Right lobe of liver (tissue), 6 donors: ENCODE data around the gene SLC10A7. TPM values are rescaled to one million over a fixed set of nuclear protein-coding genes. Genes with fewer than 3 reads are reported as not detected.

Source experiments
- ATAC-seq, 4 donors: fragments of 200-7000 bp; cut with Tn5 transposase; one replicate each; pipeline ENCODE4 v1.9.1; 2020; ENCODE audit warnings: mild to moderate bottlenecking in 4 of 4, moderate library complexity in 4 of 4
- DNase-seq, 3 donors: peaks; one replicate each; pipeline ENCODE4 v3.0.0-alpha.2; 2020
- H3K27ac ChIP-seq, 3 donors: fragments of 200-600 bp; one replicate each; pipeline ENCODE4 v1.8.0; 2022
- H3K27me3 ChIP-seq, 2 donors: fragments of 200-600 bp; one replicate each; pipeline ENCODE4 v1.8.0; 2022
- H3K36me3 ChIP-seq, 4 donors: fragments of 200-600 bp; sonication (generic) in 1 of 4; one replicate each; pipeline versions ENCODE4 v1.5.1 to v1.8.0; 2017 to 2022; ENCODE audit warnings: control low read depth in 1 of 4
- H3K4me1 ChIP-seq, 4 donors: fragments of 200-600 bp; sonication (generic) in 1 of 4; one replicate each; pipeline versions ENCODE4 v1.5.1 to v1.8.0; 2017 to 2022; ENCODE audit warnings: control low read depth in 1 of 4
- H3K4me3 ChIP-seq, 3 donors: fragments of 200-600 bp; one replicate each; pipeline ENCODE4 v1.8.0; 2022
- H3K9me3 ChIP-seq, 4 donors: fragments of 200-600 bp; sonication (generic) in 1 of 4; one replicate each; pipeline versions ENCODE4 v1.5.1 to v1.8.0; 2017 to 2022; ENCODE audit warnings: control low read depth in 1 of 4
- POLR2A ChIP-seq: fragments of 450-650 bp; IDR thresholded peaks from one replicate; pipeline ENCODE4 v1.6.1; 2017; ENCODE audit warnings: antibody characterized with exemption, mild to moderate bottlenecking
- WGBS: methylation state at CpG from one replicate; pipeline ENCODE4 v1.1.6; 2018; ENCODE audit warnings: low coverage, low lambda C conversion rate; ENCODE audit not compliant: insufficient coverage; ENCODE audit errors: missing lambda C conversion rate; 5-methylcytosine and 5-hydroxymethylcytosine counted together
- intact Hi-C, 2 donors: fragments of 100-400 bp; cut with DNase I; formaldehyde crosslinking; loops; one replicate each; pipeline versions ENCODE4 v1.11.2 to v1.14.1; 2022
- total RNA-seq, 6 experiments: library from RNA; depleted of rRNA in 2 of 6; stranded (reverse); fragments of >200 nt in 2 of 6; fragmentation: NEBNext Ultra II Directional in 3 of 6; extraction: Animal tissue kit (Norgen Biotek cat#: 25700) in 3 of 6; gene quantifications; one replicate each; pipeline versions ENCODE4 v1.1.0 to v1.2.4, GENCODE V29; 2016 to 2023
- TF ChIP-seq, protein P1 (sequence below), 4 donors: fragments of 200-600 bp in 3 of 4; fragments of 450-650 bp in 1 of 4; IDR thresholded peaks; one replicate each; pipeline versions ENCODE4 v1.5.1 to v1.8.0; 2016 to 2022; ENCODE audit warnings: antibody characterized with exemption in 4 of 4, mild to moderate bottlenecking in 2 of 4
- donor health status: DM: no; HTN: yes; CAD: no.
- donor health status: DM: no; HTN: no; CAD: no.
- donor health status: DM: no; HTN: no; CAD: no.
- donor health status: DM: no; HTN: yes; CAD: no.
- donor health status: DM: no; HTN: yes; CAD: no.

The SLC10A7 gene
- total RNA-seq, 6 experiments from 2014 or later, result 6.3 to 13.5 (median 9.5) TPM

DNA sequence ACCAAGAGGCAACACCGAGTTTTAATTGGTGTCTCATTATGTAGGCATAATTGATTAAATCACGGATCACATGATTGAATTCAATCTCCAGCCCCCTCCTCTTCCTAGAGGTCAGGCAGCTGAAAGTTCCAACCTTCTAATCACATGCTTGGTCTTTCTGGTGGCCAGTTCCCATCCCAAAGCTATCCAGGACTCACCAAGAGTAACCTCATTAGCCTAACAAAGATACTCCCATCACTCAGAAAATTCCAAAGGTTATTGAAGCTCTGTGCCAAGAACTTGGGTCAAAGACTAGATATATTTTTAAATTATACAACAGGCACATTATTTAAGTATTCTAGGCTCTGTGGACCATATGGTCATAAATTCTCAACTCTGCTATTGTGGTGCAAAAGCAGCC, 65.1 kb downstream of the SLC10A7 start:
- 72% methylated on average over 2 of the region's 2 CpGs for WGBS
- intact Hi-C loops, result no loop called here

DNA sequence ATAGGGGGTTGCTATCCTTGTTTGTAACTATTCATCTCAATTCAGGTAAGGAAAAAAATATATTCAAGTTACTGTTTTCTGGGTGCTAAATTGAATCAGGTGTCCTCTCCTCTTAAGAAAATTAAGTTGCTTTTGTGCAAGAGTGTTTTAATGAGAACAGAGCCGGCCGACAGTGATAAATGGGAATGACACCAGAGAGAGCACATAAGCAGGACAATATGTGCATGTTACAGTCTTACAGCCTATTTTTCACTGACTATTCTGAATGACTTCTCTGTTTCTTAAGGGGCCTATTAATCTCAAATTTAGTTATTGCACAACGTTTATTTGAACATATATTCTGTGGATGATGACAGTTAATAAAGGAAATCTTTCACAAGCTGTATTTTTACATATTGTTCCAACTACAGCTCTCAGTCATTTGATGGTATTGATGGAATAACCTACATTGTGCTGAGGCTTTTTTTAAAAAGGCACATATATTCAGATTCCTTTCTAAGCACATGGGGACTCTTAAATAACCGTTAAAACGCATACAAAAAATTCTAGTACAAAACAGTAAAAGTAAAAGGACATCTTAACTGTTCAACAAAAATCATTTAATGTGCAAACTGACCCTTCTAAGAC, 68.4 kb downstream of the SLC10A7 start:
- Histone ChIP-seq H3K4me3 (no peak overlapping the region), H3K27ac (no peak overlapping the region), H3K36me3 (no peaks in the 10 kb centered on the region), H3K4me1 (no peaks in the 10 kb centered on the region), H3K9me3 (no peaks in the 10 kb centered on the region), H3K27me3 (no peaks in the 10 kb centered on the region)
- no peak for TF ChIP-seq POLR2A
- TF ChIP-seq, protein P1, sequence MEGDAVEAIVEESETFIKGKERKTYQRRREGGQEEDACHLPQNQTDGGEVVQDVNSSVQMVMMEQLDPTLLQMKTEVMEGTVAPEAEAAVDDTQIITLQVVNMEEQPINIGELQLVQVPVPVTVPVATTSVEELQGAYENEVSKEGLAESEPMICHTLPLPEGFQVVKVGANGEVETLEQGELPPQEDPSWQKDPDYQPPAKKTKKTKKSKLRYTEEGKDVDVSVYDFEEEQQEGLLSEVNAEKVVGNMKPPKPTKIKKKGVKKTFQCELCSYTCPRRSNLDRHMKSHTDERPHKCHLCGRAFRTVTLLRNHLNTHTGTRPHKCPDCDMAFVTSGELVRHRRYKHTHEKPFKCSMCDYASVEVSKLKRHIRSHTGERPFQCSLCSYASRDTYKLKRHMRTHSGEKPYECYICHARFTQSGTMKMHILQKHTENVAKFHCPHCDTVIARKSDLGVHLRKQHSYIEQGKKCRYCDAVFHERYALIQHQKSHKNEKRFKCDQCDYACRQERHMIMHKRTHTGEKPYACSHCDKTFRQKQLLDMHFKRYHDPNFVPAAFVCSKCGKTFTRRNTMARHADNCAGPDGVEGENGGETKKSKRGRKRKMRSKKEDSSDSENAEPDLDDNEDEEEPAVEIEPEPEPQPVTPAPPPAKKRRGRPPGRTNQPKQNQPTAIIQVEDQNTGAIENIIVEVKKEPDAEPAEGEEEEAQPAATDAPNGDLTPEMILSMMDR (IDR thresholded peaks at IDR 0.05), result no peak
- no peak for ATAC-seq
- no peak for DNase-seq
- intact Hi-C loops, result no loop called here
- WGBS, result 82% methylated on average over 5 of the region's 5 CpGs

More for the DNA sequence above, 65.1 kb downstream of the SLC10A7 start:
- Histone ChIP-seq H3K9me3 (no peaks in the 10 kb centered on the region), H3K27ac (no peak overlapping the region), H3K4me3 (no peak overlapping the region), H3K27me3 (no peaks in the 10 kb centered on the region), H3K36me3 (no peaks in the 10 kb centered on the region), H3K4me1 (no peaks in the 10 kb centered on the region)
- no peak for ATAC-seq
- TF ChIP-seq, protein P1 (IDR thresholded peaks at IDR 0.05), result no peak
- TF ChIP-seq POLR2A, result no peak
- no peak for DNase-seq

DNA sequence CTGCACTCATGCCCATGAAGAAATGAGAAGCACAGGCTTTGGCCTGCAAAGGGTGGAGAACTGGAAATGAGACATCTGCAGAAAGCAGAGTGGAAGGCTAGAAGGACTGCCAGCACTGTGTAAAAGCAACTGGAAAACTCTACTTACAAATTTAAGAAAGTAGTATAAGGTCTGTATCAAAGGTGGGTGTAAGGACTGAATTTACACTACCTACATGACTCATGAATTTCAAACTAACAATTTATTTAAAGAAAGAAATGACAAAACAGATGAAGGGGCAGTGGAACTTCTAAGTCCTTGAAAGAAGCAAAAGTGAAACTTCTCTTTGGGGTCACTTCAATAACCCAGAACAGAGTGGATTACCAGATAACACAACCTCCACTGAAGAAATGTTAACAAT, 71.2 kb downstream of the SLC10A7 start:
- H3K27me3 ChIP-seq, result no peaks in the 10 kb centered on the region
- intact Hi-C loops, result no loop called here
- ATAC-seq (peak in 1 of 4 donors; percentile 23), DNase-seq (no peak)
- H3K4me3 ChIP-seq, result no peak overlapping the region
- no peaks in the 10 kb centered on the region for H3K36me3 ChIP-seq
- H3K9me3 ChIP-seq, result no peaks in the 10 kb centered on the region
- no peak overlapping the region for H3K27ac ChIP-seq
- H3K4me1 ChIP-seq, result no peaks in the 10 kb centered on the region
- no peak for TF ChIP-seq POLR2A
- TF ChIP-seq, protein P1 (IDR thresholded peaks at IDR 0.05), result no peak

DNA sequence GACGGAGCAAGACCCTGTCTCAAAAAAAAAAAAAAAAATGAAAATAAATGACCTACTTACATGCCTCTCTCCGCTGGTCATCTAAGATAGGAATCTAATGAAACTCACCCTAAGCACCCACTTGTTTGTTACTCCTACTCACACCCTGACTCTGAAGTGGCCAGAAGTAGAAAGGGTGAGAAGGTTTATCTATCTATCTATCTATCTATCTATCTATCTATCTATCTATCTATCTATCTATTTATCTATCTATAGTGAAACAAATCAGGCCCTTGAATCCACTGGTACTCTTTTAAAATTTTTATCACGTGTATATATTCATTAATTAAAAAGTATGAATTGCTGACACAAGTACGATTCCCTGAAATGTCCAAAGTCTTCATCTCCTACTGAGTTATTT, 75.2 kb downstream of the SLC10A7 start:
- H3K4me1 ChIP-seq, result no peaks in the 10 kb centered on the region
- H3K27ac ChIP-seq, result no peak overlapping the region
- TF ChIP-seq, protein P1 (IDR thresholded peaks at IDR 0.05), result no peak
- no peak for TF ChIP-seq POLR2A
- no peaks in the 10 kb centered on the region for H3K27me3 ChIP-seq
- H3K36me3 ChIP-seq, result no peaks in the 10 kb centered on the region
- WGBS, result 95% methylated on average over 3 of the region's 4 CpGs
- H3K9me3 ChIP-seq, result no peaks in the 10 kb centered on the region
- intact Hi-C loops, result no loop called here
- DNase-seq, result no peak
- ATAC-seq, result no peak
- no peak overlapping the region for H3K4me3 ChIP-seq
